Measurements from ENCODE around the gene ADAMTS9. TPM values are rescaled to one million over a fixed set of nuclear protein-coding genes. Genes with fewer than 3 reads are reported as not detected.

Gene ADAMTS9
- total and polyA plus RNA-seq, 7 donors: 1.2 to 61.6 (median 16.1) TPM

- TF ChIP-seq POLR2A (IDR thresholded peaks at IDR 0.05) (no peak), EP300 (IDR thresholded peaks at IDR 0.05) (no peak), POLR2AphosphoS5 (IDR thresholded peaks at IDR 0.05) (no peak), CTCF (IDR thresholded peaks at IDR 0.05) (no peak)
- no peaks in the 10 kb centered on the region for H3K9me3 ChIP-seq
- H3K27me3 ChIP-seq: no peaks in the 10 kb centered on the region
- no peak overlapping the region for H3K4me3 ChIP-seq
- no peak for DNase-seq
- peaks cover 0 to 16% (median 9%) of the 10 kb centered on the region in 4 donors for H3K36me3 ChIP-seq
- no peaks in the 10 kb centered on the region for H3K4me1 ChIP-seq
- intact Hi-C loops (cut with DNase I): no loop called here
- no peak overlapping the region for H3K27ac ChIP-seq
- WGBS, 2 donors: 82 to 84% methylated on average over 3 of the region's 3 CpGs
Measured at GRCh38 chr3:64514889-64515288, 172.9 kb downstream of the ADAMTS9 start.

- intact Hi-C loops (cut with DNase I): no loop called here
- WGBS, 2 donors: 74% methylated on average over 5 of the region's 5 CpGs
- Histone ChIP-seq H3K27ac (no peak overlapping the region), H3K27me3 (no peaks in the 10 kb centered on the region), H3K4me1 (no peaks in the 10 kb centered on the region), H3K36me3 (no peaks in the 10 kb centered on the region), H3K9me3 (no peaks in the 10 kb centered on the region), H3K4me3 (no peak overlapping the region)
- no peak for TF ChIP-seq POLR2AphosphoS5 (IDR thresholded peaks at IDR 0.05)
- TF ChIP-seq EP300 (IDR thresholded peaks at IDR 0.05): no peak
- TF ChIP-seq CTCF (IDR thresholded peaks at IDR 0.05): no peak
- no peak for TF ChIP-seq POLR2A (IDR thresholded peaks at IDR 0.05)
- DNase-seq: no peak
Measured at GRCh38 chr3:64509206-64509605, 178.6 kb downstream of the ADAMTS9 start.

GRCh38 chr3:64508140-64508539, 179.7 kb downstream of the ADAMTS9 start:
- no peaks in the 10 kb centered on the region for H3K9me3 ChIP-seq
- H3K4me1 ChIP-seq: no peaks in the 10 kb centered on the region
- no peaks in the 10 kb centered on the region for H3K36me3 ChIP-seq
- no peak overlapping the region for H3K4me3 ChIP-seq
- H3K27me3 ChIP-seq: no peaks in the 10 kb centered on the region
- no peak overlapping the region for H3K27ac ChIP-seq
- no peak for TF ChIP-seq EP300 (IDR thresholded peaks at IDR 0.05)
- TF ChIP-seq CTCF (IDR thresholded peaks at IDR 0.05): no peak
- TF ChIP-seq POLR2A (IDR thresholded peaks at IDR 0.05): no peak
- TF ChIP-seq POLR2AphosphoS5 (IDR thresholded peaks at IDR 0.05): no peak
- no peak for DNase-seq
- intact Hi-C loops (cut with DNase I): no loop called here
- WGBS, 2 donors: 35 to 60% methylated on average over 1 of the region's 1 CpG

GRCh38 chr3:64506255-64506654, 181.5 kb downstream of the ADAMTS9 start:
- H3K27me3 ChIP-seq: no peaks in the 10 kb centered on the region
- no peaks in the 10 kb centered on the region for H3K9me3 ChIP-seq
- H3K27ac ChIP-seq: no peak overlapping the region
- H3K4me3 ChIP-seq: no peak overlapping the region
- TF ChIP-seq CTCF (IDR thresholded peaks at IDR 0.05): no peak
- no peak for TF ChIP-seq POLR2A (IDR thresholded peaks at IDR 0.05)
- TF ChIP-seq EP300 (IDR thresholded peaks at IDR 0.05): no peak
- no peak for TF ChIP-seq POLR2AphosphoS5 (IDR thresholded peaks at IDR 0.05)
- H3K4me1 ChIP-seq: no peaks in the 10 kb centered on the region
- WGBS, 2 donors: 89 to 91% methylated on average over 8 of the region's 8 CpGs
- no peaks in the 10 kb centered on the region for H3K36me3 ChIP-seq
- DNase-seq: no peak
- intact Hi-C loops (cut with DNase I): no loop called here

- intact Hi-C loops (cut with DNase I): no loop called here
- 37 to 75% methylated on average over 7 of the region's 7 CpGs for WGBS, 2 donors
- no peak for TF ChIP-seq EP300 (IDR thresholded peaks at IDR 0.05)
- no peak for TF ChIP-seq POLR2AphosphoS5 (IDR thresholded peaks at IDR 0.05)
- TF ChIP-seq POLR2A (IDR thresholded peaks at IDR 0.05): no peak
Measured at GRCh38 chr3:64505419-64505818, 182.4 kb downstream of the ADAMTS9 start.

More at GRCh38 chr3:64505419-64505818, 182.4 kb downstream of the ADAMTS9 start:
- H3K36me3 ChIP-seq: no peaks in the 10 kb centered on the region
- no peak overlapping the region for H3K4me3 ChIP-seq
- no peak for DNase-seq
- no peaks in the 10 kb centered on the region for H3K4me1 ChIP-seq
- no peaks in the 10 kb centered on the region for H3K27me3 ChIP-seq
- H3K9me3 ChIP-seq: no peaks in the 10 kb centered on the region
- H3K27ac ChIP-seq: no peak overlapping the region

All from sigmoid colon (tissue), 7 donors.